ENCODE data around the gene UBAP1.
"Not testable (repeated sequence)": the region's sequence is repeated elsewhere in the genome, so short reads cannot be mapped to it uniquely, and the experiment has no call there.

UBAP1 gene

DNA sequence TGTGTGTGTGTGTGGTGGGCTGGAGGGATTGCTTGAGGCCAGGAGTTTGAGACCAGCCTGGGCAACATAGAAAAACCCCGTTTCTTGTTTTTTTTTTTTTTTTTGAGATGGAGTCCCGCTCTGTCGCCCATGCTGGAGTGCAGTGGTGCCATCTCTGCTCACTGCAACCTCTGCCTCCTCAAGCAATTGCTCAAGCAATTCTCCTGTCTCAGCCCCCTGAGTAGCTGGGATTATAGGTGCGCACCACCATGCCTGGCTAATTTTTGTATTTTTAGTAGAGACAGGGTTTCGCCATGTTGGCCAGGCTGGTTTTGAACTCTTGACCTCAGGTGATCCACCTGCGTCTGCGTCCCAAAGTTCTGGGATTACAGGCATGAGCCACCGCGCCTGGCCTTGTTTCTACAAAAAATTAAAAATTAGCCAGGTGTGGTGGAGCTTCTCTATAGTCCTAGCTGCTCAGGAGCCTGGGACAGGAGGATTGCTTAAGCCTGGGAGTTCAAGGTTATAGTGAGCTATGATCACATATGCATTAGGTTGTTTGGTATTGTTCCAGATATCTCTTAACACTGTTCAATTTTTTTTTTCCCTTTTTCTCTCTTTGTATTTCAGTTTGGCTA is 47.4 kb downstream of the UBAP1 start:
- not testable (repeated sequence) for DNase-seq

DNA sequence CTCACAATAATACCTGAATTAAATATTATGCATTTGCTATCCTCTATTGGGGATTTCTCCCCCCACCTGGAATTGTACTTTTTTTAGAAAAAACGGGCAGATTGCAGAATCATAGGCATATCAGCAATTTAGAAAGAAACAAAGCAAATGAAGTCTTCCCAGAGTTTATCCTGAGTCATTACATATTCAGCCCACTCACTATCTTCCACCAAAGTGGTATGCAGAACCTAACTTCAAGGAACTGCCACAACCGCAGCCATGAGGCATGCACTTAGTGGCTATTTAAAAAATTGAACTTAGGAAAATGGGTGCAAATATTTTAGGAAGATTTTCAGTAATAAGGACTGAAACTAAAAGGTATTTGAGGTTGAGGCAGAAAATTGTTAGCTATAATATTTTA is 48.6 kb downstream of the UBAP1 start:
- DNase-seq = no peak

DNA sequence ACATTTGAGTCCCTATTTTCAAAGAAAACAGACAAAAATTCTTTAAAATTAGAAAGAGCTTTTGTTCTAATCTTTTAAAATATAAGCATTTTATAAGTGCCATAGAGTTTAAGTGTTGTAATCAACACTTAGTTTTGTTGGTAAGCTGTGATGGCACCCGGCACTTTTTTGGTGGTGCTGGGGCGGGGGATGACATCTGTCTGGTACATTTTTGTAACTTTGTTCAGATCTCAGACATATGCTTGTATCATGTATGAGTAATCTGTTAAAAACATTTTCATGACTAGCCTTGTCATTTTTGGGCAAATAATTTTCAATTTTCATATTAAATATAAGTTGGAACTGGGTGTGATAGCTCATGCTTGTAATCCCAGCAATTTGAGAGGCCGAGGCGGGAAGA is 51.7 kb downstream of the UBAP1 start:
- no peak for DNase-seq

DNA sequence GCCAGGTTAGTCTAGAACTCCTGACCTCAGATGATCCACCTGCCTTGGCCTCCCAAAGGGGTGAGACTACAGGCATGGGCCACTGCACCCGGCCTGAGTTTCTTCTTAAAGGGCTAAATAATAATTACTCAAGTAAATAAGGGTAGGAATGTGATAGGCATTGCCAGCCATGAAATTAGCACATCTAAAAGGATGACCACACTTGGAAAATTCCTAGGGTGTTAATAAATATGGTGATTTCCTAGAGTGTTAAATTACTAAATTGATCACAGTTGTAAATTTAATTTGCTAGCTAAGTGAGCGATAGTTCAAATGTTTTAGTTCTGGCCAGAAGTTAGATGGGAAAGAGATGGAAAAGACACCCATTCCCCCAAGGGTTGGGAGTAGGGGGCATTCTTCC is 53.4 kb downstream of the UBAP1 start:
- no peak for DNase-seq

- DNase-seq = no peak
Measured at GRCh38 chr9:34233672-34234071, 54.8 kb downstream of the UBAP1 start.

- DNase-seq = no peak
Measured at GRCh38 chr9:34237836-34238235, 59.0 kb downstream of the UBAP1 start.

DNA sequence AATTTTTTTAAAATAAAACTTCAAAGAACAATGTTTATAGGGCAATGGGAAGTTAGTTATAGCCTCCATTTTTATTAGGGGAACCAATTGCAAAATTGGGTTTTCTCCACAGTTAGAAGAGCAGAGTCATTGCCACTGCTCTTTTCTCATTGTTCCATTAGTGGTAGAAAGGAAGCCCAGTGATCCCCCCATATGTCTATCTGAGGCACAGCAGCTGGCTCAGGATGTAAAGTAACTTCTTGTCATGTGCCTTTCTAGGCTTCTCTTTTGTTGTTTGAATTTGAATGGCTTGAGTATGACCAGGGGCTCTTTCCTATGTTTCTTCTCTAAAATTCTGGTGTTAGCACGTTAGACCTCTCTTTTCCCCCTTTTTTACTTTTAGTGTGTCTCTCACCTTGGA is 61.2 kb downstream of the UBAP1 start:
- no peak for DNase-seq

- no peak for DNase-seq
Measured at GRCh38 chr9:34242830-34243229, 64.0 kb downstream of the UBAP1 start.

GRCh38 chr9:34245212-34245611 is 66.4 kb downstream of the UBAP1 start:
- not testable (repeated sequence) for DNase-seq

- DNase-seq = no peak
Measured at GRCh38 chr9:34246453-34246852, 67.6 kb downstream of the UBAP1 start.

DNA sequence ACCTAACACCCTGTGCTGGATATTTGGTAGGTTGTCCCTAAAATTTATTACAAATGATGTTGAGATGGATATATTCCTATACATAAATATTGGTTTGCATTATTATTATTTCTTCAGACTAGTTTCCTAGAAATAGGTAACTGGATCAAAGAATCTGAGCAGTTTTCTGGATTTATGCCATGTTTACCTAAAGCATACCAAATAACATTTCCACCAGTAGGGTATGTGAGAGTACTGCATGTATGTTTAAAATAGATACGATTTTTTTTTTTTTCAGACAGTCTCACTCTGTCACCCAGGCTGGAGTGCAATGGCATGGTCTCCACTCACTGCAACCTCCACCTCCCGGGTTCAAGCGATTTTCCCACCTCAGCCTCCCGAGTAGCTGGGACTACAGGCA is 68.9 kb downstream of the UBAP1 start:
- not testable (repeated sequence) for DNase-seq

GRCh38 chr9:34249274-34249673 is 70.4 kb downstream of the UBAP1 start:
- no peak for DNase-seq

DNA sequence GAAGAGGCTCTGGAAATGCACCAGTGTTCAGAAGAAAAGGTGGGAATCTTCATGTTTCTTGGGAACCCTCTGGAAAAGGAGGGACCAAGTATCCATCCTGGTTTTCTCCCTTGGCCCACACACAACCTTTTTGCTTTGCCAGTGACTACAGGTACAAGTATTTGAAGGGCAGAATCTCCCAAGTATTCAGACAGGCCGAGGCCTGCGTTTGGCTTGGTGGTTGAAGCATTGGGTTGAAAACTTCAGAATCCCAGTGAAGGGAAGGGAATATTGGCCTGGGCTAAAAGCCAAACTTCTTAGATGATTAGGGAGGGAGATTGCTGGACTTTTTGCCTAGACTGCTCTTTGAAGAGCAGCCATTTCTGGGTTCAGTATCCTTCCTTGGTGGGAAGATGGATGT is 71.9 kb downstream of the UBAP1 start:
- no peak for DNase-seq

- no peak for DNase-seq
Measured at GRCh38 chr9:34252016-34252415, 73.2 kb downstream of the UBAP1 start.

- DNase-seq = peak; percentile 75
Measured at GRCh38 chr9:34252670-34253459, 74.0 kb downstream of the UBAP1 start.

DNA sequence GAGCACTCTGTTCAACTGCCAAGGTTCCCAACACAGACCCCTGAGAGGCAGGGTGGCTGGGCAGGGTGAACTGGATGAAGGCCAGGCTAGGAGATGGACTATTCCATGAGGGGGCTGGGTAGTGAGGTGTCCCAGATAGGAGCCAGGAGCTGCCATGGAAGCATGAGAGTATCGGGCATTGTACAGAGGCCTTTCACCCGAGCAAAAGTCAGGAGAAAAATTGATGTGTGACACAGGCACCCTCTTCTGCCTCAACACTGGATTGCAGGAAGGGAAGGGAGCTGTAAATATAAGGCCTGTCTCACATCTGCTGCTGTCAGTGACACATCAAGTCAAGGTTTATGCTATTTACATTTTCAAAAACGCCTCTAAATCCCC is 74.6 kb downstream of the UBAP1 start:
- DNase-seq = no peak

DNA sequence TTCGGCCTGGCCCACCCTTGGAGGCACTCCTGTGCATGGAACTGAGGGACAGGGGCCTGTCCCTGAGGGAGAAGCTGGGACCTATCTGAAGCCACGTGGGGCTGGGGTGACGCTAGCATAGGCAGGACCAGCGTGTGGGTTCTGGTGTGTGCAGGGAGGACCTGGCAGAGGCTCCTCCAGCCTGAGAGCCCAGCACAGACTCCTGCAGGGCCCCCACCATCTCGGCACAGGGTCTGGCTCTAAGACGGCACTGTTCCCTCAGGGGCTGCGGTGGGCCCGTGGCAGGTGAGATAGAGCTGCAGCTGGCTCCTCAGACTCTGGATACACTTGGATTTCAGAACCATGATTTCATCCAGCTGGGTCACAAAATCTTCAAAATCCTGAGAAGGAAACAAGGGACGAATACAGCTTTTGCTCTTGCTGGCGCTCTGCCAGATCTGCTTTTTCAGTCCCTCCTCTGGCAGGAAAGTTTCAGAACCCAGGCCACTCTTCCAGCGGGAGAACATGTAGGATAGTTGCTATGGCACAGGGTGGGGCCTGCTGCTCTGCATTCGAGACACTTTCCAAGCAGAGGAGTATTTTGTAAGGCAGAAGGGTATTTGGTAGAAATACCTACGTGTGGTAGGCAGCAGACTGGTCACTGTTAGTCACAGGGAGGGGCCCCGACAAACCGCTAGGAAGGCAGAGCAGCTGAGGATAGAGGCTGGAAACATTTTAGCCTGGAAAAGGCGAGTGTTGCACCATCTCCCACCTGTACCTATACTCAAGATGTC is 75.5 kb downstream of the UBAP1 start:
- no peak for DNase-seq

GRCh38 chr9:34254966-34255825 is 76.4 kb downstream of the UBAP1 start:
- DNase-seq = no peak

DNA sequence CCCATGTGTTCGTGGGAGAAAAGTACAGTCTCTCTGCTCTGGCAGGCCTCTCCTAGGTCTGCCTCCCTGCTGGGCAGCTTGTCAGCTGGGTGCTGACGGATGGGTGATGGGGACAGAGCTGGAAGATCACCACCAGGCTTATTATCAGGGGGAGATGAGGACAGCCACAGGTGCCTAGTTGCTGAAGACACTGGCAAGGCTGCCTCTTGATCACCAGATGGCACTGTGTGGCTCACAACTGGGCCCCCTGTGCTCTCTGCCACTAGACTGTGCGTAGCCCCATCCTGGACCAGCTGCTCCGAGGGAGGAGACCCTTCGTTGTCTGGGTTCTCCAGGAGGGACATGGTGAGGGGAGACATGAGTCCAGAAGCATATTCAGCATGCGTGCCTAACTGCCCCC is 77.3 kb downstream of the UBAP1 start:
- DNase-seq = peak; percentile 19

GRCh38 chr9:34256987-34257585 is 78.2 kb downstream of the UBAP1 start:
- DNase-seq = peak; percentile 37

DNA sequence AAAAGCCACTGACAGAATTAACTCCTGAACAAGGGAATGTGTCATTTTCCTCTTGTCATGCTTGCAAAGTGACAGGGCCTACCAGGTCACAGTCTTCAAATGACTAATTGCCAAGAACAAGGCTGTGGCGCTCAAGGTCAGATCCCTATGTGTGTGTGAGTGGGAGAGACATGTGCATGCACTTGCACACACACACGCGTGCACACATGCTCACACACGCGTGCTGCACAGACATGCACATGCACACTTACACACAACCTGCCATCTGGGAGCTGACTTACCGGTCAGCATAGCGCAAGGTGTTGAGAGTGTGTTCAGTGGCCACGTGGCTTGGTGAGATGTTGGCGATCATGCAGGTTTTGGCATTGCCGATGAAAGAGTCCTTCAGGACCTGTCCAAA is 80.5 kb downstream of the UBAP1 start:
- DNase-seq = no peak

DNA sequence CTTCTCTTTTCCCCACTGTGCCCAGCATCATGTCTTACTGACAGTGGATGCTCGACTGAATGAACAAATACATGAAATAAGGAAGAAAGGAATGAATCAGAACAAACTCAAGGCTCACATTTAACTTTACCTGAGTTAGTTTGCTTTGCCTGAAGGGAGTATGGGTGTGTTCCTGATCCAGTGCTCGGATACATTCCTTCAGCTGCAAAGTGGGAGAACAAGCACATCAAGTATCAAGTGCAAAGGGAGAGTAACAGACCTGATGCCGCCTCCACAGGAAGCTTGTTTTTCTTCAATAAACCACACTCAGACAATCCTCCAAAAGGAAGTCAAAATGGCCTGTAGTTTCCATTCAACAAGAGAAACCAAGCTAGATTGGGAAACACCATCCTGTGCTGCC is 84.1 kb downstream of the UBAP1 start:
- DNase-seq = no peak

DNA sequence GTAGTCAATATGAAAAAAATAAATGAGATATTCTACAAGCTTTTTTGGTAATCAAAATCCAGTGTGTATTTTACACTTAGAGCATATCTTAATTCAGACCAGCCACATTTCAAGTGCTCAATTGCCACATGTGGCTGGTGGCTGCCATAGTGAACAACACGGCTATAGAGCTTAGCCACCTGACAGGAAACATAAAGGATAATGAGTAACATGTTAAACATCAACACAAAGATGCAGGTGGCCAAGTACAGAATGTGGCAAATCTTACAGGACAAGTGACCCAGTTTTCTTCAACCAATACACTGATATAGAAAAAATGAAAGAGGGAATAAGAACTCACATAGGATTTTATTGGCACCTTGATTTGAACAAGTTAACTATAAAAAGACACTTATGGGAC is 88.8 kb downstream of the UBAP1 start:
- DNase-seq = no peak
